Urinary bladder (tissue), 4 donors: ENCODE results near the gene ZNF692. TPM values are rescaled to one million over a fixed set of nuclear protein-coding genes. Genes with fewer than 3 reads are reported as not detected.
"Not testable (repeated sequence)": the region's sequence is repeated elsewhere in the genome, so short reads cannot be mapped to it uniquely, and the experiment has no call there.

ENCODE experiments used
- DNase-seq: peaks from one replicate; pipeline ENCODE4 v3.0.0-alpha.2; 2015; ENCODE audit errors: extremely low spot score
- H3K27ac ChIP-seq: one replicate; pipeline ENCODE4 v1.5.1; 2013; ENCODE audit warnings: low read depth, mild to moderate bottlenecking, moderate library complexity
- H3K36me3 ChIP-seq: one replicate; pipeline ENCODE4 v1.6.1; 2013; ENCODE audit warnings: mild to moderate bottlenecking, moderate library complexity; ENCODE audit not compliant: insufficient read depth
- H3K4me1 ChIP-seq: one replicate; pipeline ENCODE4 v1.6.1; 2013; ENCODE audit warnings: mild to moderate bottlenecking, moderate library complexity; ENCODE audit not compliant: insufficient read depth
- H3K4me3 ChIP-seq: one replicate; pipeline ENCODE4 v1.5.1; 2013; ENCODE audit warnings: low read depth, low read length
- WGBS: extraction: QIAGEN DNeasy Blood & Tissue Kit; methylation state at CpG from one replicate; pipeline ENCODE4 v1.1.7; 2013; 5-methylcytosine and 5-hydroxymethylcytosine counted together
- polyA plus RNA-seq: library from polyadenylated mRNA; stranded (reverse); fragments of 200-250 nt; gene quantifications from one replicate; pipeline ENCODE4 v1.2.3, GENCODE V29; 2013
- small RNA-seq: library from RNA; depleted of rRNA; stranded (forward); fragments of <200 nt; gene quantifications from one replicate; pipeline ENCODE3, GENCODE V24; 2014
- total RNA-seq: library from RNA; depleted of rRNA; stranded (reverse); fragments of >200 nt; gene quantifications from one replicate; pipeline ENCODE4 v1.2.3, GENCODE V29; 2014
- donor health status: healthy with polysubstance abuse.
- donor health status: healthy.

The ZNF692 gene
- total and polyA plus RNA-seq, 2 donors, result 14.7 to 40.8 TPM

DNA sequence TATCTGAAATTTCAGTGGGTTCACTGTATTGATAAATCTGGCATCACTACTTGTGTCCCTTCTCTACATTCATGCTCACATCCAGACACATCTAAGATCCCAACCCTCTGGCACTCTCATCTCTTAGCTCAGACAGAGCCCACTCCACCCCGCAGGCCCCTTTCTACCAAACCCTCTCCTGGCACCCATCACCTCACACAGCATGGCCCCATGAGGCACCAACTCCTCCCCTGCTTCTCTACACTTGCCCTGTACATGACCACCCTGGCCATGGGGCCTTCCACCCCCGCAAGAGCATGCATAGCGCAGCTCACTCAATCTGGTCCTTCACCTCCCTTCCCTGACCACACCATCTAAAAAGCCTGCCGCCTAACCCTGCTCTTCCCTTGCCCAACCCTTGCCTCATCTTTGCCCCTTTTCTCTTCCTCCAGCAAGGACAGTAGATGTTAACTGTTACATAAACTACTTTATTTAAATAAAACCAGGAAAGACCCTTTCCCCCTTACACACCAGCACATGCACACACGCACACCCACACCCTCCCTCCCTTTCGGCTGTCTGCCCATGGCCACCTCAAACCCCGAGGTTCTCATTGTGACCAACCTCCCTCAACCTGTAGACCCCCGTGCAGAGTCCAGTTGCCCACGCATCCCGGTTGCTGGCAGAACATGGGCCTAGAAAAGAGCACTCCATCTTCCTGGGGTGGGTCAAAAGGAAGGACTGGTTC, 48.7 kb downstream of the ZNF692 start:
- DNase-seq, result no peak
- H3K36me3 ChIP-seq, result peaks cover 3% of the 10 kb centered on the region
- 82% methylated on average over 10 of the region's 10 CpGs for WGBS
- H3K27ac ChIP-seq, result no peak overlapping the region
- H3K4me1 ChIP-seq, result no peaks in the 10 kb centered on the region
- no peak overlapping the region for H3K4me3 ChIP-seq

DNA sequence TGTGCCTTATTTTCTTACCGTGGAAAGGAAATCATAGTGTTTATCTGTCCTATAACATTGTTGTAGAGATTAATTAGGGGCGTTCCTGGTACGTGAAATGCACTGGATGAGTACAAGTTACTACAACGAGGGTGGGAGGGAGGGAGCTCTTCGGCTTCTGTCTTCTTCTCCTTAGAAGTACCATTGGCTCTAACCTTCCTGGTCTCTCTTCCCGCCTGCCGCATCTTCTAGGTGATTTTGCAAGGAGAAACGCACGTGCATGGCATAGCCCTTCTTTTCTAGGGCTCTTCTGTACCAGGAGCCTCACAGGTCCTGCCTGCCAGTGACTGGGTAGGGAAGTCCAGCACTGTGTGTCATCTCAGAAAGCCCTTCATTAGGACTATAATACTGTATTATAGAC, 50.0 kb downstream of the ZNF692 start:
- WGBS, result 78% methylated on average over 9 of the region's 9 CpGs
- no peaks in the 10 kb centered on the region for H3K4me1 ChIP-seq
- H3K36me3 ChIP-seq, result no peaks in the 10 kb centered on the region
- no peak overlapping the region for H3K4me3 ChIP-seq
- no peak overlapping the region for H3K27ac ChIP-seq
- DNase-seq, result no peak

GRCh38 chr1:248807067-248807737, 51.7 kb downstream of the ZNF692 start:
- Histone ChIP-seq H3K36me3 (no peaks in the 10 kb centered on the region), H3K4me3 (no peak overlapping the region), H3K4me1 (no peaks in the 10 kb centered on the region), H3K27ac (no peak overlapping the region)
- DNase-seq, result no peak
- WGBS, result 42% methylated on average over 15 of the region's 15 CpGs

DNA sequence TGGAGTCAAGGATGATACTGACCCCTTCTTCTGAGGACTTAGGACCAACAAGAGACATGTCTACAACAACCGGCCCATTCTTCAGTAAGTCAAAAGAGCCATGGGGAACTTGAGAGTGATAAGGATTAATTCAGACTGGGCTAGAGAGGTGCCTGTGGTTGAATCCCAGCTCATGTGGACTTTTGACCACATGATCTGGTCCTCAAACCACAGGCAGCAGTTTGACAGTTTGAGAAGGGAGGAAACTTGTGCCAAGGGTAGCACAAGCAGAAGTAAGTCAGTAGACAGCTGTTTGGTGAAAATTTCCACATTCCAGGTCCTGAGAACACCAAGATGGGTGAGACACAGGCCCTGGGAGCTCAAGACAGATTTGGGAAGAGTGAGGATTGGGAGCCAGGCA, 53.0 kb downstream of the ZNF692 start:
- WGBS, result 87% methylated on average over 1 of the region's 1 CpG
- H3K36me3 ChIP-seq, result no peaks in the 10 kb centered on the region
- DNase-seq, result no peak
- H3K4me3 ChIP-seq, result no peak overlapping the region
- H3K27ac ChIP-seq, result no peak overlapping the region
- H3K4me1 ChIP-seq, result no peaks in the 10 kb centered on the region

DNA sequence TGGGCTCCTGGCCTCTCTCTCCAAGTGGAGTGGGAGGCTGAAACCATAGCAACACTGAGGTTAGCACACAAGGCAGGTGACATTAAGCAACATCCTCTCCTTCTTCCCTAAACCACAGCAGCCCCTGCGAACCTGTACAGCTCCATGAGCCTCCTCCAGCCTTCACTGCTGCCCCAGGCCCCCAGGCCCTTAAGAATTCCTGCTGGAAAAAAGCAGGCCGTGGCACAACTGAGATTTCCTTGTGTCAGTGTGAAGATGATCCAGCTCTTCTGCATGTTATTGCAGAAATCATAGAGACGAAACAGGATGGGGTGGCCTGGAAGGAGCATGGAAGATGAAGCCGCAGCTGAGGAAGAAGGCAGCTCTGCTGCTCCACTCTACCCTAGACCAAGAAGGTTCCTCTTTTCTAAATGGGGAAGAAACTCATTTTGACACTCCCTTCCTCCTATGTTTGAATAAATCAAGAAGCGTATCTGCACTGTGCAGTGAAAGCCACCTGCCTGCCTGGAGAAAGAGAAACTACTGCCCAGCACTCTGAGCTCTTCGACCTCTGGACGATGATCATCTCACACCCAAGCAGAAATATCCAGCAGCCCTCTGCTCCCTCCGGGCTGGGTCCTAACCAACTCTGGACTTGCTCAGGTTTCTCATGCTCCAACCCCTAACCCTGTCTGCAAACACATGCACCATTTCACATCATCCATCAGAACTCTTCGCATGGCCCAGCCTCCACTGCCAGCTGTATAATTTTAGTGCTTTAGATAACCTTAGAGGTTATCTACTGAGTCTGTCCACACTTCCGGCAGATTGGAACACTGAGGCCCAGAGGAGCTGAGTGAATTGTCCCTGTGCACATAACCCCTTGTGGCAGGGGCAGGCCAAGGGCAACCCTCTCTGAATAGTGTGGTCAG, 53.9 kb downstream of the ZNF692 start:
- WGBS, result 61% methylated on average over 10 of the region's 10 CpGs
- DNase-seq, result no peak
- H3K27ac ChIP-seq, result no peak overlapping the region

GRCh38 chr1:248803501-248803900, 55.4 kb downstream of the ZNF692 start:
- H3K27ac ChIP-seq, H3K4me3 ChIP-seq, H3K4me1 ChIP-seq, DNase-seq, H3K36me3 ChIP-seq: not testable (repeated sequence)
- 90% methylated on average over 15 of the region's 15 CpGs for WGBS

More for the DNA sequence above, 53.9 kb downstream of the ZNF692 start:
- H3K4me3 ChIP-seq, result no peak overlapping the region
- H3K4me1 ChIP-seq, result no peaks in the 10 kb centered on the region
- H3K36me3 ChIP-seq, result no peaks in the 10 kb centered on the region

- no peaks in the 10 kb centered on the region for H3K4me1 ChIP-seq
- 79% methylated on average over 6 of the region's 6 CpGs for WGBS
- H3K27ac ChIP-seq, result no peak overlapping the region
- no peak for DNase-seq
- H3K36me3 ChIP-seq, result no peaks in the 10 kb centered on the region
- H3K4me3 ChIP-seq, result no peak overlapping the region
Observed at GRCh38 chr1:248802454-248802853, 56.4 kb downstream of the ZNF692 start.

DNA sequence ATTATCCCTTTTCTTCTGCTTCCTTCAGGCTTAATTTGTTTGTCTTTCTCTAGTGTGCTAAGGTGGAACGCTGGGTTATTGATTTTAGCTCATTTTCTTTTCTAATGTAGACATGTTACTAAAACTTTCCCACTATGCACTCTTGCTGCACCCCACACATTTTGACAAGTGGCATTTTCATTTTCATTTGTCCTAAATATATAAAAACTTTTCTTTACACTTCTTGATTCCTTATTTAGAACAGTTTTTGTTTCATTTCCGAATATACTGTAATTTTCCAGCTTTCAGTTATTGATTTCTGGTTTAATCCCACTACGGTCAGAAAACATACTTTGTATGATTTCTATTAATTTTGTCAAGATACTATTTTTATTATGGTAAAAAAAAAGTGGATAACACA, 58.4 kb downstream of the ZNF692 start:
- no peak for DNase-seq
- Histone ChIP-seq H3K36me3 (no peaks in the 10 kb centered on the region), H3K27ac (no peak overlapping the region), H3K4me3 (no peak overlapping the region), H3K4me1 (no peaks in the 10 kb centered on the region)
- WGBS, result 80% methylated on average over 3 of the region's 3 CpGs

Small RNA genes lying within 50 kb of the gene (small RNA-seq; reads per million reads assigned to genes)
- gene MIR3124, result not detected

Other genes with a start within 250 kb of the ZNF692 start
- gene OR2T11, start 224.0 kb downstream of the ZNF692 start, total RNA-seq, result not detected
- gene OR2T11, start 224.0 kb downstream of the ZNF692 start, polyA plus RNA-seq, result not detected
- gene OR2T35, start 213.8 kb downstream of the ZNF692 start, total RNA-seq, result not detected
- not detected for gene OR2T35, start 213.8 kb downstream of the ZNF692 start, polyA plus RNA-seq
- gene OR2T27, start 203.6 kb downstream of the ZNF692 start, total RNA-seq, result not detected
- not detected for gene OR2T27, start 203.6 kb downstream of the ZNF692 start, polyA plus RNA-seq
- gene OR14I1, start 156.3 kb downstream of the ZNF692 start, total RNA-seq, result not detected
- gene OR14I1, start 156.3 kb downstream of the ZNF692 start, polyA plus RNA-seq, result not detected
- gene LYPD8, start 103.3 kb downstream of the ZNF692 start, total RNA-seq, result not detected
- gene LYPD8, start 103.3 kb downstream of the ZNF692 start, polyA plus RNA-seq, result not detected
- 12.7 TPM for gene SH3BP5L, start 33.2 kb downstream of the ZNF692 start, total RNA-seq
- gene SH3BP5L, start 33.2 kb downstream of the ZNF692 start, polyA plus RNA-seq, result 21.8 TPM
- gene ZNF672, start 20.9 kb downstream of the ZNF692 start, total RNA-seq, result 12.9 TPM
- 32.5 TPM for gene ZNF672, start 20.9 kb downstream of the ZNF692 start, polyA plus RNA-seq
- 10.2 TPM for gene PGBD2, start 47.1 kb upstream of the ZNF692 start, total RNA-seq
- 4.2 TPM for gene PGBD2, start 47.1 kb upstream of the ZNF692 start, polyA plus RNA-seq